ENCODE measurements around the gene IL17RE. TPM values are rescaled to one million over a fixed set of nuclear protein-coding genes. Genes with fewer than 3 reads are reported as not detected.

Gene IL17RE
- total and polyA plus RNA-seq, 11 donors = 0.65 to 6.9 (median 0.95) TPM

DNA sequence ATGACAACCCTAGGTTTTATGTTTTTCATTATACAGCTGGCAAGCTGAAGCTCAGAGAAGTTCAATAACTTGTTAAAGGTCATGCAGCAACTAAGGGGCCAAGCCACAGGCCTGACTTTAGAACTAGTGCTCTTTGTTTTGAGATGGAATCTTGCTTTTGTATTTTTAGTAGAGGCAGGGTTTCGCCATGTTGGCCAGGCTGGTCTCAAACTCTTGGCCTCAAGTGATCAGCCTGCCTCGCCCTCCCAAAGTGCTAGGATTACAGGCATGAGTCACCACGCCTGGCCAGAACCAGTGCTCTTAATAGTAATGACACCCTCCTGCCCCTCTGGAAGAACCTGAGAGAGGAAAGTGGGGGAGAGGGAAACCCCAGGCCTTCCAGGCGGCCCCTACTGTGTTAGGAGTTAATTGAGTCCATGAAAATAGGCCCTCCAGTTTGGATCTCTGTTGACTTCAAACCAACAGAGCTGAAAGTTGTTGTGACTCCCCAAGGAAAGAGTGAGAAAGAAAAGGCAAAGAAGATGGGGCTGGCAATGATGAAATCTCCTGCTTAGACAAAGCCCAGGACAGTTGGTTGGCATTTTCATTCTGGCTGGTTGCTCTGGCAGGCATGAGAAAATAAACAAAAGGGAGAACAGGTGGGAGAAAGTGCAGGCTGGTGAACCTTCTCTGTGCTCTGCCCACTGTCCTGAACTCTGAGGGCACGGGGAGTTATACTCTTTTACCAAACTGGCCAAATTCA, 53.1 kb downstream of the IL17RE start:
- Histone ChIP-seq H3K27ac (peak overlapping the region in 1 of 12 donors; percentile 62), H3K27me3 (peaks cover 0 to 5% (median 0%) of the 10 kb centered on the region in 9 donors), H3K36me3 (peaks cover 0 to 16% (median 5%) of the 10 kb centered on the region in 9 donors), H3K9me3 (no peaks in the 10 kb centered on the region), H3K4me3 (no peak overlapping the region), H3K4me1 (peaks cover 0 to 16% (median 4%) of the 10 kb centered on the region in 12 donors)
- 85 to 96% (median 92%) methylated on average over 5 of the region's 5 CpGs for WGBS, 4 donors
- no peak for ATAC-seq
- no peak for DNase-seq
- intact Hi-C loops (cut with DNase I) = no loop called here
- TF ChIP-seq, protein P1, sequence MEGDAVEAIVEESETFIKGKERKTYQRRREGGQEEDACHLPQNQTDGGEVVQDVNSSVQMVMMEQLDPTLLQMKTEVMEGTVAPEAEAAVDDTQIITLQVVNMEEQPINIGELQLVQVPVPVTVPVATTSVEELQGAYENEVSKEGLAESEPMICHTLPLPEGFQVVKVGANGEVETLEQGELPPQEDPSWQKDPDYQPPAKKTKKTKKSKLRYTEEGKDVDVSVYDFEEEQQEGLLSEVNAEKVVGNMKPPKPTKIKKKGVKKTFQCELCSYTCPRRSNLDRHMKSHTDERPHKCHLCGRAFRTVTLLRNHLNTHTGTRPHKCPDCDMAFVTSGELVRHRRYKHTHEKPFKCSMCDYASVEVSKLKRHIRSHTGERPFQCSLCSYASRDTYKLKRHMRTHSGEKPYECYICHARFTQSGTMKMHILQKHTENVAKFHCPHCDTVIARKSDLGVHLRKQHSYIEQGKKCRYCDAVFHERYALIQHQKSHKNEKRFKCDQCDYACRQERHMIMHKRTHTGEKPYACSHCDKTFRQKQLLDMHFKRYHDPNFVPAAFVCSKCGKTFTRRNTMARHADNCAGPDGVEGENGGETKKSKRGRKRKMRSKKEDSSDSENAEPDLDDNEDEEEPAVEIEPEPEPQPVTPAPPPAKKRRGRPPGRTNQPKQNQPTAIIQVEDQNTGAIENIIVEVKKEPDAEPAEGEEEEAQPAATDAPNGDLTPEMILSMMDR (IDR thresholded peaks at IDR 0.05) = no peak
- no peak for TF ChIP-seq POLR2A (IDR thresholded peaks at IDR 0.05)

DNA sequence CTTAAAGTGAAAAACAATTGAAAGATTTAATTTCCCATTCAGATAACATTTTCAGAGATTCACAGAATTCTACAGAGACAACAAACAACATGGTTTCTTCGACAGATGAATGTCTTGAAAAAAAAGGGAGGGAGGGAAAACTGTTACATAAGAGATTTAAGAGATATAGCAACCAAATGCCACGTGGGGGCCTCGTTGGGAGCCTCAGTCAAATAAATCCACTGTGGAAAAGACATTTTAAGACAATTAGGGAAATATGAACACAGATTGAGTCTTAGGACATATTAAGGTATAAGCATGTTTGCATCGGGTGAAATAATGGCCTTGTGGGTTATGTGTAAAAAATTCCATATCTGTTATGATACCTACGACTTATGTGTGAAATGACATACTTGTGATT, 54.6 kb downstream of the IL17RE start:
- Histone ChIP-seq H3K36me3 (peaks cover 0 to 29% (median 16%) of the 10 kb centered on the region in 9 donors), H3K9me3 (no peaks in the 10 kb centered on the region), H3K27me3 (peaks cover 0 to 1% (median 0%) of the 10 kb centered on the region in 9 donors), H3K4me3 (no peak overlapping the region), H3K4me1 (peaks cover 0 to 3% (median 0%) of the 10 kb centered on the region in 12 donors), H3K27ac (no peak overlapping the region)
- 61 to 65% (median 64%) methylated on average over 5 of the region's 5 CpGs for WGBS, 4 donors
- intact Hi-C loops (cut with DNase I) = no loop called here
- DNase-seq (no peak), ATAC-seq (no peak)
- no peak for TF ChIP-seq POLR2A (IDR thresholded peaks at IDR 0.05)
- TF ChIP-seq, protein P1 (IDR thresholded peaks at IDR 0.05) = no peak

DNA sequence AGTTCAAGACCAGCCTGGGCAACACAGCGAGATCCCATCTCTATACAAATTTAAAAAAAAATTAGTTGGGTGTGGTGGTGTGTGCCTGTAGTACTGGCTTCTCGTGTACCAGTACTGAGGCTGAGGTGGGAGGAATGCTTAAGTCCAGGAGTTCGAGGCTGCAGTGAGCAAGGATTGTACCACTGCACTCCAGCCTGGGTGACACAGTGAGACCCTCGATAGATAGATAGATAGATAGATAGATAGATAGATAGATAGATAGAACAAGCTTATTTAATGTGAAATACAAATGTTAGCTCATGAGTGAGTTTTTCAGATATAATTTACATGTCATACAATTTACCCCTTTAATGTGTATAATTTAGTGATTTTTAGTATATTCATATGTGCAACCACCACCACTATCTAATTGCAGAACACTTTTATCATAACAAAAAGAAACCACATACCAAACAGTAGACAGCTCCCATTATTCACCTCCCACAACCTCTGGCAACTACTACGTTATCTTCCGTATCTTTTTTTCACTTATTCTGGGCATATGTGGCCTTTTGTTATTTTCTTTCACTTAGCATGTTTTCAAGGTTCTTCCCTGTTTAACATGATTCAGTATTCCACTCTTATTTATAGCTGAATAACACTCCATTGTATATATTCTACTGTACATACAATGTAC, 62.7 kb downstream of the IL17RE start:
- H3K36me3 ChIP-seq = peaks cover 0 to 98% (median 88%) of the 10 kb centered on the region in 9 donors
- no peak for TF ChIP-seq POLR2A (IDR thresholded peaks at IDR 0.05)
- TF ChIP-seq, protein P1 (IDR thresholded peaks at IDR 0.05) = no peak
- DNase-seq = no peak

More for the DNA sequence above, 62.7 kb downstream of the IL17RE start:
- intact Hi-C loops (cut with DNase I) = no loop called here
- Histone ChIP-seq H3K27me3 (no peaks in the 10 kb centered on the region), H3K9me3 (no peaks in the 10 kb centered on the region), H3K4me3 (no peak overlapping the region), H3K4me1 (no peaks in the 10 kb centered on the region), H3K27ac (no peak overlapping the region)
- no peak for ATAC-seq
- 88 to 94% (median 92%) methylated on average over 6 of the region's 6 CpGs for WGBS, 4 donors

Other genes starting within 250 kb of the IL17RE start
- gene CPNE9, start 199.0 kb upstream of the IL17RE start, total RNA-seq = not detected
- under 1 TPM in 1 of 2 donors, not detected in 1; 0.04 TPM for gene CPNE9, start 199.0 kb upstream of the IL17RE start, polyA plus RNA-seq
- gene BRPF1, start 171.1 kb upstream of the IL17RE start, total RNA-seq = 10 to 100 TPM in 6 of 9 donors, 1 to 10 TPM in 3; 9.0 to 17.8 (median 10.6) TPM
- 10 to 100 TPM in 1 of 2 donors, 1 to 10 TPM in 1; 5.5 to 12.0 TPM for gene BRPF1, start 171.1 kb upstream of the IL17RE start, polyA plus RNA-seq
- gene OGG1, start 152.9 kb upstream of the IL17RE start, total RNA-seq = 10 to 100 TPM in 2 of 9 donors, 1 to 10 TPM in 7; 6.2 to 14.8 (median 8.3) TPM
- 10 to 100 TPM in 1 of 2 donors, 1 to 10 TPM in 1; 9.8 to 12.2 TPM for gene OGG1, start 152.9 kb upstream of the IL17RE start, polyA plus RNA-seq
- 10 to 100 TPM in 7 of 9 donors, 1 to 10 TPM in 2; 9.7 to 26.3 (median 14.7) TPM for gene CAMK1, start 132.9 kb upstream of the IL17RE start, total RNA-seq
- gene CAMK1, start 132.9 kb upstream of the IL17RE start, polyA plus RNA-seq = 10 to 100 TPM; 13.8 to 17.5 TPM
- gene TADA3, start 110.4 kb upstream of the IL17RE start, total RNA-seq = 10 to 100 TPM; 32.8 to 61.5 (median 45.9) TPM
- gene TADA3, start 110.4 kb upstream of the IL17RE start, polyA plus RNA-seq = 10 to 100 TPM; 37.2 to 53.3 TPM
- 100 to 1,000 TPM in 1 of 9 donors, 10 to 100 TPM in 8; 48.8 to 147 (median 79.7) TPM for gene ARPC4, start 109.8 kb upstream of the IL17RE start, total RNA-seq
- 100 to 1,000 TPM in 1 of 2 donors, 10 to 100 TPM in 1; 30.0 to 151 TPM for gene ARPC4, start 109.8 kb upstream of the IL17RE start, polyA plus RNA-seq
- 10 to 100 TPM in 5 of 9 donors, 1 to 10 TPM in 4; 7.0 to 30.3 (median 11.8) TPM for gene TTLL3, start 92.6 kb upstream of the IL17RE start, total RNA-seq
- gene TTLL3, start 92.6 kb upstream of the IL17RE start, polyA plus RNA-seq = 10 to 100 TPM in 1 of 2 donors, 1 to 10 TPM in 1; 4.7 to 17.3 TPM
- 10 to 100 TPM; 25.8 to 68.6 (median 31.1) TPM for gene RPUSD3, start 58.8 kb upstream of the IL17RE start, total RNA-seq
- 10 to 100 TPM; 41.1 to 43.5 TPM for gene RPUSD3, start 58.8 kb upstream of the IL17RE start, polyA plus RNA-seq
- gene CIDEC, start 22.6 kb upstream of the IL17RE start, total RNA-seq = 10 to 100 TPM in 2 of 9 donors, 1 to 10 TPM in 4, under 1 TPM in 1, not detected in 2; 0.72 to 59.0 (median 1.6) TPM
- gene CIDEC, start 22.6 kb upstream of the IL17RE start, polyA plus RNA-seq = 10 to 100 TPM in 1 of 2 donors, 1 to 10 TPM in 1; 4.0 to 17.5 TPM
- gene JAGN1, start 12.2 kb upstream of the IL17RE start, total RNA-seq = 10 to 100 TPM; 15.1 to 40.3 (median 21.2) TPM
- 10 to 100 TPM; 20.8 to 77.3 TPM for gene JAGN1, start 12.2 kb upstream of the IL17RE start, polyA plus RNA-seq
- gene IL17RC, start 14.2 kb downstream of the IL17RE start, total RNA-seq = 10 to 100 TPM; 20.6 to 45.3 (median 29.2) TPM
- gene IL17RC, start 14.2 kb downstream of the IL17RE start, polyA plus RNA-seq = 10 to 100 TPM; 34.7 to 42.1 TPM
- gene CRELD1, start 31.0 kb downstream of the IL17RE start, total RNA-seq = 10 to 100 TPM; 45.9 to 77.8 (median 60.6) TPM
- gene CRELD1, start 31.0 kb downstream of the IL17RE start, polyA plus RNA-seq = 10 to 100 TPM; 61.8 to 71.8 TPM
- gene PRRT3, start 49.6 kb downstream of the IL17RE start, total RNA-seq = 1 to 10 TPM in 4 of 9 donors, under 1 TPM in 5; 0.39 to 2.3 (median 0.81) TPM
- gene PRRT3, start 49.6 kb downstream of the IL17RE start, polyA plus RNA-seq = under 1 TPM; 0.44 to 0.46 TPM
- 100 to 1,000 TPM in 2 of 9 donors, 10 to 100 TPM in 7; 54.9 to 109 (median 74.7) TPM for gene EMC3, start 84.0 kb downstream of the IL17RE start, total RNA-seq
- gene EMC3, start 84.0 kb downstream of the IL17RE start, polyA plus RNA-seq = 100 to 1,000 TPM in 1 of 2 donors, 10 to 100 TPM in 1; 41.8 to 164 TPM
- 1 to 10 TPM in 4 of 9 donors, under 1 TPM in 5; 0.12 to 4.4 (median 0.97) TPM for gene FANCD2, start 123.6 kb downstream of the IL17RE start, total RNA-seq
- under 1 TPM; 0.62 to 0.80 TPM for gene FANCD2, start 123.6 kb downstream of the IL17RE start, polyA plus RNA-seq
- not detected for gene FANCD2OS, start 205.4 kb downstream of the IL17RE start, total RNA-seq
- not detected for gene FANCD2OS, start 205.4 kb downstream of the IL17RE start, polyA plus RNA-seq
- gene BRK1, start 212.8 kb downstream of the IL17RE start, total RNA-seq = 100 to 1,000 TPM in 3 of 9 donors, 10 to 100 TPM in 6; 69.8 to 109 (median 89.8) TPM
- gene BRK1, start 212.8 kb downstream of the IL17RE start, polyA plus RNA-seq = 100 to 1,000 TPM in 1 of 2 donors, 10 to 100 TPM in 1; 85.5 to 159 TPM
- 10 to 100 TPM in 7 of 9 donors, 1 to 10 TPM in 2; 8.8 to 23.2 (median 12.1) TPM for gene VHL, start 238.9 kb downstream of the IL17RE start, total RNA-seq
- 10 to 100 TPM; 10.6 to 13.9 TPM for gene VHL, start 238.9 kb downstream of the IL17RE start, polyA plus RNA-seq